ENCODE data around the gene AK1.

GRCh38 chr9:127915801-127916719, 38.6 kb upstream of the AK1 start:
- TF ChIP-seq EZH2 (IDR thresholded peaks at IDR 0.05; ENCODE audit: borderline replicate concordance, low read length) (no peak), CTCF (IDR thresholded peaks at IDR 0.05; ENCODE audit: low read length) (no peak)

All from OCI-LY1 (cell line).